Fibroblast of skin of abdomen (primary cell): ENCODE measurements around the gene FCHSD2.
A peak's percentile ranks its signal among the peaks of the same experiment; 100 is the strongest.

Experiments
- DNase-seq: peaks from one replicate; pipeline ENCODE4 v3.0.0-alpha.2; 2013

Gene FCHSD2

DNA sequence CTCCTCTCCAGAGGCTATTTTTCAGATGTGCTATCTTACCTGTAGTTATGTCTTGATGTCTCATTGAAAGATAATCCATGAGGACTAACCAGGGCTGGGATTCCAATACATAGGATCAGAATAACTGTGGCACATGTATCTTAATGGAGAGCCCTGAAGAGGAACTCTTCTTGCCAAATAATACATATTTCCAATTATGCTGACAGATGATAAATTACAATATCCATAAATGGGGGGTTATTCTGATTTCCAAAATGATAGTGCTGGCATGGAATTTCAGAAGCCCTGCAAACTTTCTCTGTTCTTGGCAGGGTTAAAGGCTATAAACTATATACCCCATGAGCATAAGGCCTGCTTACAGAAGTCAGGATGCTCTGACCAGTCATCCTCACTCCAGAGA is 173.7 kb downstream of the FCHSD2 start:
- no peak for DNase-seq

- no peak for DNase-seq
Measured at GRCh38 chr11:72965672-72966071, 176.4 kb downstream of the FCHSD2 start.

GRCh38 chr11:72962717-72963116 is 179.4 kb downstream of the FCHSD2 start:
- DNase-seq = no peak

- peak; percentile 71 for DNase-seq
Measured at GRCh38 chr11:72962084-72962483, 180.0 kb downstream of the FCHSD2 start.

GRCh38 chr11:72959998-72960731 is 182.0 kb downstream of the FCHSD2 start:
- no peak for DNase-seq

- DNase-seq = peak; percentile 55
Measured at GRCh38 chr11:72958791-72959190, 183.3 kb downstream of the FCHSD2 start.

DNA sequence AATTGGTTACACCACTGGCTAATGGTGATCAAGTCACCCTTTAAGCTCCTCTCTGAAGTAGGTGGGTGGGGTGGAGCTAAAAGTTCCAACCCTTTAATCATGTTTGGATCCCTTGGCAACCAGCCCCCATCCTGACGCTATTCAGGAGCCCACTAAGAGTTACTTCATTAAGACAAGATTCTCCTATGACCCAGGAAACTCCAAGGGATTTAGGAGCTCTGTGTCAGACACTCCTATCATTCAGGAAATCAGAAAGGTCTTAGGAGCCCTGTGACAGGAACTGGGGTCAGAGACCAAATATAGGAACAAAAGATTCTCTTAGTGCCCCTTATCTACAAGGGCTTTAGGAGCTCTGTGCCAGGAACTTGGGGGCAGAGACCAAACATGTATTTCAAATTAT is 186.7 kb downstream of the FCHSD2 start:
- DNase-seq = no peak

DNA sequence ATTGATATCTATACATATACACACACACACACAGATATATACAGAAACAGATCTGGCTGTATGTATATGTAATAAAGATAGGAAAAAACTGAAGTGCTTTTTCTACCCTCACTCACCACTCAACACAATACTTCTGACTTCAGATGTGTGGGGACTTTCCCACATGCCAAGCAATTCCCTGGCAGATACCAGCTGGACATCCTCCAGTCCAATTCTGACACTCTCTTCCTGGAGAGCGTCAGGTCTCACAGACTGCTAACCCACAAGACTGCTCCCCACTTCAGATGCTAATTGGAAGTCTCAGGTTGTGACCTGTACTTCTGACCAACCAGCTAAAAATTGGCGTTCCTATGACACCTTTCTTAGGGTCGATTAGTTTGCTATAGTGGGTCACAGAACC is 187.3 kb downstream of the FCHSD2 start:
- DNase-seq = no peak

GRCh38 chr11:72953637-72954036 is 188.5 kb downstream of the FCHSD2 start:
- DNase-seq = no peak

- DNase-seq = no peak
Measured at GRCh38 chr11:72951888-72952287, 190.2 kb downstream of the FCHSD2 start.

- no peak for DNase-seq
Measured at GRCh38 chr11:72951193-72951592, 190.9 kb downstream of the FCHSD2 start.

DNA sequence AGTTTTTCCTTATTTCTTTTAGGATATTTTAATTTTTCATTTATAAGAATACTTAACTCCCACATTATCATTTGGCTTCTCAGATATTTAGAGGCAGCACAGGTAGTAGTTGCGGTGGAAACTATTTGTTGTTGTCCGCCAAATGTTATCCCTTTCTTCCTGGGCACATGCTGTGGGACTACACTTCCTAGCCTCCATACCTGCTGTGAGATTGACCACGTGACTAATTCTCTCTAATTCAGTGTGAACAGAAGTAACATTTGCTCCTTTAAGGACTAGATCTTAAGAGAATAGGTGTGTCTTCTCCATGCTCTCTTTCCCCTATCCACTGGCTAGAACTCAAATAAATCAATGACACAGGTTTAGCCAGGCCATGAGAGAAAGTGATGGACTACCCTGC is 191.4 kb downstream of the FCHSD2 start:
- DNase-seq = no peak

DNA sequence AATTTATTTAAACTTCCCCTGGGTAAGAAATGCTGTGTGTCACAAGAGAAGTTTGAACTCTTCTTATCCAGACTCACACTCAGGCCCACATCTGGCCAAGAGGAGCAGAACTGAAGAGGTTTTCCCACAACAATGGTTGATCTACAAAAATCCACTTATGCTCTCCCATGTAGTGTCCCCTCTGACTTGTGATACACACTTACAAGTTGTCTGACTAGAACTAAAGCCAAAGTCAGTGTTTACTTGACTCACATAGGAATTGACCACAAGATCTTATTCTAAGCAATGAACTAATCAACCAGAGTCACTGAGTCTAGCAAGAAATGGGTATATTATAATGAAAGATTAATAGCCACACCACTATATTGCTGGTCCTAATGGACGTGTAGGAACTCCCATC is 194.9 kb downstream of the FCHSD2 start:
- DNase-seq = no peak

DNA sequence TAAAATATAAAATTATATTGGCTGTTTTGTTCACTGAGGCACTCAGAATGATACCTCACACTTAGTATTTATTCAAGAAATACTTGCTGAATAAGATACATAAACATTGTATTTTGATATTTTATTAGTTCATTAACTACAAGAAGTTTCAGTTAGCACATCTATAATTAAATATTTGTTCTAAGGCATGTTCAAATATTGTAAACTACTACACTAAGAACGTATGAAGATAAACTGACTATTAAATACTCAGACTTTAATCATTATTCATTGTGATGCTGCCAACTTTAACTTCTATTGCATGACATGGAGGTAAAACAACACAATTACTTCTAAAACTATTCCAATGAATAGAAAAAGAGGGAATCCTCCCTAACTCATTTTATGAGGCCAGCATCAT is 198.5 kb downstream of the FCHSD2 start:
- DNase-seq = no peak

DNA sequence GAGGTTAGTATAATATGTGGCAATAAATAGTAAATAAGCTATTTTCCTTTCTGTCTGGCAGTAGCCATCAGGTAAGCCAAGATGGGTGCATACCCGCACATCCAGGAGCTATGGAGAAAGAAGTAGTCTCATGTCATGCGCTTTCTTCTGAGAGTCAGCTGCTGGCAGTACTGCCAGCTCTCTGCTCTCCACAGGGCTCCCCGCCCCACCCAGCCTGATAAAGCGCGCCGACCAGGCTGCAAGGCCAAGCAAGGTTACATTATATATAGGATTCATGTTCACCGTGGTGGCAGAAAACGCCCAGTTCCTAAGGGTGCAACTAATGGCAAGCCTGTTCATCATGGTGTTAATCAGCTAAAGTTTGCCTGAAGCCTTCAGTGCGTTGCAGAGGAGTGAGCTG is 201.7 kb downstream of the FCHSD2 start:
- no peak for DNase-seq

DNA sequence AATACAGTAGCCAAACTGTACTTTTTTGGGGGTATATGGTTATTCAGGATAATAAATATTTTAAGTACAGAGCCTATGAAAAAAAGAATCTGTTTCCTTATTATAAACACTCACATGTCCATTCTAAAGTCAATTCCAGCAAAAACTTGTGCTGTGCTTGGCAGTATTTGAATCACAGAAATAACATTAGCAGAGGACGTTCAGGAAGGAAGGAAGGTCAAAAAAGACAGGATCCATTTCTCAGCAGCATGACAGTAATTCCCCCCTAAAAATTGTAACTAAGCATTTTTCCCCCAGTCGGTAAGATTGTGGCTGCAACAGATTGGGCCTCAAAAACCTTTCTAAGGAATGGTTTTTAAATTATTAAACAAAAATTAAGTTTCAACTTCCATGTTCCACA is 203.1 kb downstream of the FCHSD2 start:
- no peak for DNase-seq

- DNase-seq = no peak
Measured at GRCh38 chr11:72937439-72937838, 204.7 kb downstream of the FCHSD2 start.

GRCh38 chr11:72935700-72936099 is 206.4 kb downstream of the FCHSD2 start:
- DNase-seq = no peak

GRCh38 chr11:72932132-72932570 is 210.0 kb downstream of the FCHSD2 start:
- peak; percentile 52 for DNase-seq

DNA sequence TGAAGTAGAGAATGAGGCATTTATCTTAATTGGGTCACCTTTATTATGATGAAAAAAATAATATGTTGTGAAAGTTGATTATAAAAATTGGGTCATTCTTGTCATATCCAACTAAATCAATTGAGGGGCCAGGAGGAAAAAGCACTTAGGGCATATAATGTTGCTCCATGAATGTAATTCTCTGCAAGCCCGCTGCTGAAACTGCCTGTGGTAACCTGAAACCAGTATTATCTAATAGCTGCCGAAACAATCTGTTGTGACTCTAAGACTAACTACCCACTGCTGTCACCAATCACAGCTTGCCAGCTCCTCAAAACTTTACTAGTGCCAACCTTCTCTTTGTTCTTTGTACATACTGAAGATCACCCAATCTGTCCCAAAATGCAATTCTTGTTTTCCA is 212.1 kb downstream of the FCHSD2 start:
- peak; percentile 43 for DNase-seq

DNA sequence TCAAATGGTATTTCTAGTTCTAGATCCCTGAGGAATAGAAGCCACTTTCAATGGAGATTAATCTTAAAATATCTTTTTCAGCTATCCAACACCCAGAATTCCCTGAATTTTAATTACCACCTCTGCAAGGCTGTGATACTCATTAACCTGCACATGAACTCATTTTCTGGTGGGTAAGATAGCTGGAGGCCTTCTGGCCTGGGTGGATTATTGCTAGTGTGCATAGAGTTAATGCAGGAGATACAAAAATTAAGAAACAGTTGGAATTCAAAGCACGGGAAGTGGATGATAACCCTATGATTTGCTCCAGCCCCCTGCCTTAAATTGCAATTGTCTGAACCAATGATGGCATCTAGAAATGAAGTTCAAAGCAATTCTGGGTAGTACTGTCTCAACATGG is 212.9 kb downstream of the FCHSD2 start:
- no peak for DNase-seq

DNA sequence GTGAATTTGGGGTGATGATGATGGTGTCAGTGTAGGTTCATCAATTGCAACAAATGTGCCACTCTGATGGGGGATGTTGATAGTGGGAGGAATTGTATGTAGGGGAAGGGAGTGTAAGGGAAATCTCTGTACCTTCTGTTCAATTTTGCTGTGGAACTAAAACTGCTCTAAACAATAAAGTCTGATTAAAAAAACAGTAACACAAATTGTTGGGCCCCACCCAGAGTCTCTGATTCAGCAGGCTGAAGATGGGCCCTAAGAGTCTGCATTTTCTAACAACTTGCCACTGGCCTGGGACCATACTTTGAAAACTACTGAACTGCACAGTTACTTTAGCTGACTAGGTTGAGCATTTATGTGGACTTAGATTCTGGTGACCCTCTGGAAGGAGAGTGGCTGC is 214.7 kb downstream of the FCHSD2 start:
- no peak for DNase-seq

- no peak for DNase-seq
Measured at GRCh38 chr11:72926076-72926475, 216.0 kb downstream of the FCHSD2 start.

DNA sequence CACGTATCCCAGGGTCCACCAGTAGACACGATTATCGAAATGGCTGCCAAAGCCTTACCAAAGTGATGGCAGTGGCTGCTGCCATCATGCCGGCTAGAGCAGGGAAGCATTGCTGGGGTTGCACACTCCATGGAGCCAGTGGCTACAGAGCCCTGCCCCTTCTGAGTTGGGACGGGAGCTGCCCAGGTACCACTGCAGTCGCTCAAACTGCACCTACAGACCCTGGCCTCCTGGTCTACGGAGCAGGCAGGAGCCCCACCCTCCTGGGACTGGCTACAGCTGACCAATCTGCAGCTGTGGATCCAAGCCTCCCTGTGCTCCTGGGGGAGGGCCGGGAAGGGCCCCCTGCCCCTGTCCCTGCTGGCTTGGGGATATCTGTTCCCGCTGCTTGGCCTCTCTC is 216.5 kb downstream of the FCHSD2 start:
- no peak for DNase-seq

- peak; percentile 41 for DNase-seq
Measured at GRCh38 chr11:72924568-72925190, 217.4 kb downstream of the FCHSD2 start.
